Immature natural killer cell (primary cell): ENCODE data around the gene CTNNA2. TPM values are rescaled to one million over a fixed set of nuclear protein-coding genes. Genes with fewer than 3 reads are reported as not detected.

Experiments
- DNase-seq, 3 donors: peaks; one replicate each; pipeline ENCODE4 v3.0.0; 2022; ENCODE audit warnings: mixed read lengths in 1 of 3
- H3K27ac Mint-ChIP-seq, 6 donors: one replicate each; pipeline ENCODE4 v1.8.0; 2020; ENCODE audit warnings: mixed read lengths in 6 of 6, mild to moderate bottlenecking in 5 of 6, inconsistent platforms in 4 of 6, moderate library complexity in 3 of 6
- H3K27me3 Mint-ChIP-seq, 3 donors: one replicate each; pipeline ENCODE4 v1.8.0; 2020 to 2021; ENCODE audit warnings: low read depth in 3 of 3, mild to moderate bottlenecking in 3 of 3, mixed read lengths in 3 of 3, moderate library complexity in 3 of 3, inconsistent platforms in 1 of 3
- H3K36me3 Mint-ChIP-seq, 3 donors: one replicate each; pipeline ENCODE4 v1.8.0; 2020; ENCODE audit warnings: mixed read lengths in 3 of 3, inconsistent platforms in 2 of 3, mild to moderate bottlenecking in 2 of 3
- H3K4me1 Mint-ChIP-seq, 2 donors: one replicate each; pipeline ENCODE4 v1.8.0; 2020; ENCODE audit warnings: inconsistent platforms in 2 of 2, mild to moderate bottlenecking in 2 of 2, mixed read lengths in 2 of 2, moderate library complexity in 1 of 2
- H3K4me3 Mint-ChIP-seq, 5 donors: one replicate each; pipeline ENCODE4 v1.8.0; 2020; ENCODE audit warnings: mild to moderate bottlenecking in 5 of 5, mixed read lengths in 5 of 5, inconsistent platforms in 3 of 5, moderate library complexity in 3 of 5
- H3K9me3 Mint-ChIP-seq, 6 donors: one replicate each; pipeline ENCODE4 v1.8.0; 2020; ENCODE audit warnings: mild to moderate bottlenecking in 6 of 6, mixed read lengths in 6 of 6, inconsistent platforms in 4 of 6, moderate library complexity in 3 of 6
- polyA plus RNA-seq, 3 donors: library from polyadenylated mRNA; unstranded; fragments of 300-500 nt; fragmentation: Illumina TruSeq; gene quantifications; one replicate each; pipeline ENCODE4 v1.2.3, GENCODE V29; 2021

The CTNNA2 gene
- polyA plus RNA-seq, 3 donors from 2014 or later = not detected

GRCh38 chr2:79832511-79833234 is 319.8 kb downstream of the CTNNA2 start:
- Mint-ChIP-seq H3K27me3 (no peaks in the 10 kb centered on the region), H3K36me3 (no peaks in the 10 kb centered on the region), H3K4me3 (no peak overlapping the region), H3K4me1 (no peaks in the 10 kb centered on the region), H3K9me3 (peaks cover 6 to 35% (median 12%) of the 10 kb centered on the region in 6 donors), H3K27ac (no peak overlapping the region)
- DNase-seq = no peak

GRCh38 chr2:79833235-79833878 is 320.5 kb downstream of the CTNNA2 start:
- Mint-ChIP-seq H3K27me3 (no peaks in the 10 kb centered on the region), H3K4me3 (no peak overlapping the region), H3K36me3 (no peaks in the 10 kb centered on the region)

GRCh38 chr2:79835911-79836310 is 323.1 kb downstream of the CTNNA2 start:
- no peak overlapping the region for H3K4me3 Mint-ChIP-seq
- no peaks in the 10 kb centered on the region for H3K27me3 Mint-ChIP-seq
- no peak overlapping the region for H3K27ac Mint-ChIP-seq
- no peak for DNase-seq
- no peaks in the 10 kb centered on the region for H3K4me1 Mint-ChIP-seq
- H3K9me3 Mint-ChIP-seq = peaks cover 6 to 27% (median 10%) of the 10 kb centered on the region in 6 donors
- no peaks in the 10 kb centered on the region for H3K36me3 Mint-ChIP-seq

More at GRCh38 chr2:79833235-79833878, 320.5 kb downstream of the CTNNA2 start:
- no peak overlapping the region for H3K27ac Mint-ChIP-seq
- H3K4me1 Mint-ChIP-seq = no peaks in the 10 kb centered on the region
- H3K9me3 Mint-ChIP-seq = peaks cover 6 to 29% (median 12%) of the 10 kb centered on the region in 6 donors
- DNase-seq = no peak

- Mint-ChIP-seq H3K36me3 (peaks cover 0 to 4% (median 0%) of the 10 kb centered on the region in 3 donors), H3K4me3 (no peak overlapping the region), H3K27ac (no peak overlapping the region), H3K9me3 (peaks cover 0 to 27% (median 12%) of the 10 kb centered on the region in 6 donors), H3K4me1 (no peaks in the 10 kb centered on the region), H3K27me3 (no peaks in the 10 kb centered on the region)
- DNase-seq = no peak
Observed at GRCh38 chr2:79844011-79844410, 331.2 kb downstream of the CTNNA2 start.

DNA sequence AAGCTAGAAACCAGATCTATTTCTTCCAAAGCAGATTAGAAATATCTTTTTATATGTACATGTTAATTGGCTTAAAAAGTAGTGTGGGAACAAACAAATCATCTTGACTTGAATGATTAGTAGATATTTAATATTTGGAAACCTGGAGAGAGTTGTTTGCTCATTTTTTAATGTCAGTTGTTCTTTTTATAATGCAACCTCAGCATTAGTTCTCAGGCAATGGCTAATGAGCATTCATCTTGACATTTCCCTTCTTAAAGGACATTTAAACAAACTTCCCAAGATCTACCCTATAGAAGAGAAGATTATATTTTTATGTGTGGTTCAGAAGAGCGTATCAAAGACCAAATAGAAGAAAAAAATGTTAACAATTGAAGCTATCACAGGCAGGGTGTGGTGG is 334.0 kb downstream of the CTNNA2 start:
- H3K27ac Mint-ChIP-seq = no peak overlapping the region
- no peak for DNase-seq
- no peaks in the 10 kb centered on the region for H3K4me1 Mint-ChIP-seq
- H3K27me3 Mint-ChIP-seq = no peaks in the 10 kb centered on the region
- peaks cover 5 to 36% (median 17%) of the 10 kb centered on the region in 6 donors for H3K9me3 Mint-ChIP-seq
- no peak overlapping the region for H3K4me3 Mint-ChIP-seq
- H3K36me3 Mint-ChIP-seq = peaks cover 0 to 4% (median 0%) of the 10 kb centered on the region in 3 donors

DNA sequence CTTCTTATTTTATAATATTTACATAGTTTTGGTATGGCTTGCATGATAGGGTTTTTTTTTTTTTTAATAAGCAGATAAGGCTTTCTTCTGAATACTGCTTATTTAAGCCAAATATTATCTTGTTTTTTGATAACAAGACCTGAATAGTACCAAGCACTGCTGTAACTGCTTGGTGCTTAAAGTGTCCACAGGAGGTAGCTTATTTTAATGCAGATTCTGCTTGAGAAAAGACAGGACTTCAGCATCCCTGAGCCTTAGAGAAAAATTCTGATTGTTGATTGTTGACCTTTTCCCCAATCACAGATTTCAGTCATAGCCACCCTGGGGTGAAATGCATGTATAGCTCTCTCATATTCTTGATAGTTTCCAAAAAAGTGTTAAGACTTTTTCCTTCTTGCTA is 336.4 kb downstream of the CTNNA2 start:
- Mint-ChIP-seq H3K27ac (no peak overlapping the region), H3K4me3 (no peak overlapping the region), H3K4me1 (no peaks in the 10 kb centered on the region), H3K27me3 (no peaks in the 10 kb centered on the region), H3K9me3 (peaks cover 6 to 34% (median 18%) of the 10 kb centered on the region in 6 donors), H3K36me3 (no peaks in the 10 kb centered on the region)
- DNase-seq = no peak

GRCh38 chr2:79849949-79850348 is 337.1 kb downstream of the CTNNA2 start:
- no peaks in the 10 kb centered on the region for H3K36me3 Mint-ChIP-seq
- H3K4me3 Mint-ChIP-seq = no peak overlapping the region
- H3K27me3 Mint-ChIP-seq = no peaks in the 10 kb centered on the region
- H3K4me1 Mint-ChIP-seq = no peaks in the 10 kb centered on the region
- no peak for DNase-seq
- peaks cover 6 to 33% (median 19%) of the 10 kb centered on the region in 6 donors for H3K9me3 Mint-ChIP-seq
- H3K27ac Mint-ChIP-seq = no peak overlapping the region

- no peak overlapping the region for H3K27ac Mint-ChIP-seq
- no peak for DNase-seq
- H3K27me3 Mint-ChIP-seq = no peaks in the 10 kb centered on the region
- H3K36me3 Mint-ChIP-seq = peaks cover 0 to 3% (median 0%) of the 10 kb centered on the region in 3 donors
- peaks cover 9 to 33% (median 19%) of the 10 kb centered on the region in 6 donors for H3K9me3 Mint-ChIP-seq
- no peaks in the 10 kb centered on the region for H3K4me1 Mint-ChIP-seq
- no peak overlapping the region for H3K4me3 Mint-ChIP-seq
Observed at GRCh38 chr2:79850912-79851311, 338.1 kb downstream of the CTNNA2 start.

GRCh38 chr2:79855264-79856006 is 342.6 kb downstream of the CTNNA2 start:
- H3K9me3 Mint-ChIP-seq = peaks cover 11 to 34% (median 13%) of the 10 kb centered on the region in 6 donors

GRCh38 chr2:79857888-79858287 is 345.0 kb downstream of the CTNNA2 start:
- Mint-ChIP-seq H3K4me1 (no peaks in the 10 kb centered on the region), H3K9me3 (peaks cover 6 to 33% (median 9%) of the 10 kb centered on the region in 6 donors), H3K27me3 (no peaks in the 10 kb centered on the region), H3K27ac (no peak overlapping the region), H3K4me3 (no peak overlapping the region), H3K36me3 (peaks cover 0 to 3% (median 0%) of the 10 kb centered on the region in 3 donors)
- no peak for DNase-seq

More at GRCh38 chr2:79855264-79856006, 342.6 kb downstream of the CTNNA2 start:
- no peak overlapping the region for H3K27ac Mint-ChIP-seq
- H3K4me1 Mint-ChIP-seq = no peaks in the 10 kb centered on the region
- H3K36me3 Mint-ChIP-seq = peaks cover 0 to 3% (median 0%) of the 10 kb centered on the region in 3 donors
- DNase-seq = no peak
- H3K4me3 Mint-ChIP-seq = no peak overlapping the region
- no peaks in the 10 kb centered on the region for H3K27me3 Mint-ChIP-seq

DNA sequence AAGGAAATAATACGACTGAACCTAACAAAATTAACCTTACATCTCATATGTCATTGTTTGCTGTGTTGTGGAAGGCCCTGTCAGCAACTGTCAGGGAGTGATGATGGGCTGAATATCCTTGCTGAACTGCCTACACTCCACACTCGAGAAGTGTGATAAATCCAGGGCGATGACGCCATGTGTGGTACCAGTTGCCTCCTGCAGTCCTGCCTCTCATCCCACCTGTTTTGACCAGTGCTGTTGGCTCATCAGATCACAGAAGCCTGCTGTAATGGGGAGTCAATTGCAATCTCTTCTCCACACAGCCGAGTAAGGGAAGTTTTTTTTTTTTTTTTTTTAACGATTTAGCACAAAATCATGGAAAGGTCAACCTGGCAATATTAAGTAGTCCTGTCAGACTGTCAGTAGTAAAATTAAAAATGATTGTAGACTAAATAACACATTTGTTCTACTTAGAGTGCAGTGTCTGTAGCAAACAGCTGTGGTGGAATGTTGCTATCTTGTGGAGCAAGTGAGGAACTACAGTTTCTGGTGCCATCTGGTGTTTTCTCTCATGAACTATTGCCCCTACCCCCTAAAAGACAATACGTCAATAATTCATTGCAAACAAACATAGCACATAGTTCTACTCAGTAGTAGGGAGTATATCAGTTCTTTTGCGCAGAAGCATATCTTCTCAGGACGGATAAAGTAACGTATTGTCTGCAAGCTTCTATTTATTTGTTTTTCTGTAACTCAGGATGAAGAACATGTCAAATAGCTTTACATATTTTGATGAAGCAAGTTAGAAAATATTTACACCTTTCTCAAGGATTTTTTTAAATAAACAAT is 347.6 kb downstream of the CTNNA2 start:
- Mint-ChIP-seq H3K4me1 (no peaks in the 10 kb centered on the region), H3K27ac (no peak overlapping the region)

DNA sequence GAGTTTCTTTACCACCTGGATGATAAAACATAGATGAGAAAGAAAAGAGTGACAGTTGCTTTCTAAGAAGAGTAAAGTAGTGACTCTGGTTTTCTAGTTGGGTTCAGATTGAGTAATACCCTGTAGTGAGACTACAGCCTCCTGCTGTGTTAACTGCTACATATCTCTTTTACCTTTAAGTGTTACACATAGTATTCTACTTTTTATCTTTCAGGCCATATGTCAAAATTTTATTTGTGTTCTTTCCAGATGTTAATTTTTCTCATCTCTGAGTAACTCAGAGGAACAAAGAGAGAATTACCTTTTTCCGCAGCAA is 348.2 kb downstream of the CTNNA2 start:
- Mint-ChIP-seq H3K27me3 (peaks cover 0 to 1% (median 0%) of the 10 kb centered on the region in 3 donors), H3K4me3 (no peak overlapping the region), H3K9me3 (peaks cover 1 to 41% (median 4%) of the 10 kb centered on the region in 6 donors), H3K4me1 (no peaks in the 10 kb centered on the region), H3K36me3 (no peaks in the 10 kb centered on the region), H3K27ac (no peak overlapping the region)
- DNase-seq = no peak

More for the DNA sequence above, 347.6 kb downstream of the CTNNA2 start:
- Mint-ChIP-seq H3K9me3 (peaks cover 2 to 38% (median 4%) of the 10 kb centered on the region in 6 donors), H3K4me3 (no peak overlapping the region), H3K27me3 (peaks cover 0 to 1% (median 0%) of the 10 kb centered on the region in 3 donors), H3K36me3 (no peaks in the 10 kb centered on the region)
- DNase-seq = no peak

GRCh38 chr2:79862756-79863155 is 349.9 kb downstream of the CTNNA2 start:
- H3K36me3 Mint-ChIP-seq = no peaks in the 10 kb centered on the region
- peaks cover 0 to 1% (median 0%) of the 10 kb centered on the region in 3 donors for H3K27me3 Mint-ChIP-seq

More at GRCh38 chr2:79862756-79863155, 349.9 kb downstream of the CTNNA2 start:
- no peaks in the 10 kb centered on the region for H3K4me1 Mint-ChIP-seq
- H3K4me3 Mint-ChIP-seq = no peak overlapping the region
- no peak for DNase-seq
- H3K27ac Mint-ChIP-seq = no peak overlapping the region
- peaks cover 0 to 35% (median 5%) of the 10 kb centered on the region in 6 donors for H3K9me3 Mint-ChIP-seq
